Neural cell (in vitro differentiated cells): ENCODE data around the gene IL1A.

ENCODE experiments used
- POLR2AphosphoS5 ChIP-seq: IDR thresholded peaks from 2 replicates; pipeline ENCODE4 v1.6.1; 2012
- SMC3 ChIP-seq: fragments of 450-650 bp; conservative IDR thresholded peaks from 2 replicates; pipeline ENCODE4 v1.6.1; 2014; ENCODE audit warnings: antibody characterized with exemption, mild to moderate bottlenecking, moderate library complexity; ENCODE audit not compliant: poor library complexity
- TAF1 ChIP-seq: IDR thresholded peaks from 2 replicates; pipeline ENCODE4 v1.6.1; 2012; ENCODE audit warnings: low read depth
- TF ChIP-seq, protein P1 (sequence below): fragments of 450-650 bp; IDR thresholded peaks from 2 replicates; pipeline ENCODE4 v1.5.1; 2014; ENCODE audit warnings: antibody characterized with exemption, mild to moderate bottlenecking, moderate library complexity; ENCODE audit not compliant: poor library complexity, severe bottlenecking

DNA sequence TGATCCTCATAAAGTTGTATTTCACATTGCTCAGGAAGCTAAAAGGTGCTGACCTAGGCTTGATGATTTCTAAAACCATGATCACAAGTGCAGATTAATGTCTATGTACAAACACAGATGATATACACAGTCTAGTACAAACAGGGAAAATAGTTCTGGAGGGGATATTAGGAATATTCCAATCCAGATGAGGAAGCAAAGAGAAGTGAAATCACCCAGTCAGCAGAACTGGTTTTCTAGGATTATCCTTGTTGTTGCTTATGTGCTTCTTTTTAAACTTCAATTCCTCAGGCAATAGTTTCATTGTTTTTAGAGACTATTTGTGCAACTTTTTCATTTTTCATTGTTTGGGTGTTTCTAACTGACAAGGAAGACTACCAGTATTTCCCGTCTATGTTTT, 4.7 kb downstream of the IL1A start:
- TF ChIP-seq SMC3, result no peak
- TF ChIP-seq, protein P1, sequence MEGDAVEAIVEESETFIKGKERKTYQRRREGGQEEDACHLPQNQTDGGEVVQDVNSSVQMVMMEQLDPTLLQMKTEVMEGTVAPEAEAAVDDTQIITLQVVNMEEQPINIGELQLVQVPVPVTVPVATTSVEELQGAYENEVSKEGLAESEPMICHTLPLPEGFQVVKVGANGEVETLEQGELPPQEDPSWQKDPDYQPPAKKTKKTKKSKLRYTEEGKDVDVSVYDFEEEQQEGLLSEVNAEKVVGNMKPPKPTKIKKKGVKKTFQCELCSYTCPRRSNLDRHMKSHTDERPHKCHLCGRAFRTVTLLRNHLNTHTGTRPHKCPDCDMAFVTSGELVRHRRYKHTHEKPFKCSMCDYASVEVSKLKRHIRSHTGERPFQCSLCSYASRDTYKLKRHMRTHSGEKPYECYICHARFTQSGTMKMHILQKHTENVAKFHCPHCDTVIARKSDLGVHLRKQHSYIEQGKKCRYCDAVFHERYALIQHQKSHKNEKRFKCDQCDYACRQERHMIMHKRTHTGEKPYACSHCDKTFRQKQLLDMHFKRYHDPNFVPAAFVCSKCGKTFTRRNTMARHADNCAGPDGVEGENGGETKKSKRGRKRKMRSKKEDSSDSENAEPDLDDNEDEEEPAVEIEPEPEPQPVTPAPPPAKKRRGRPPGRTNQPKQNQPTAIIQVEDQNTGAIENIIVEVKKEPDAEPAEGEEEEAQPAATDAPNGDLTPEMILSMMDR, result no peak
- TF ChIP-seq POLR2AphosphoS5, result no peak
- TF ChIP-seq TAF1, result no peak
